Suppressor macrophage treated with lipopolysaccharide for 1 hour (primary cell): ENCODE measurements around the gene FAM131B.

ENCODE experiments used
- DNase-seq, 3 donors: peaks; one replicate each; pipeline ENCODE4 v3.0.0-alpha.2; 2020 to 2022

The FAM131B gene

GRCh38 chr7:143382126-143382790 lies 19.7 kb upstream of the FAM131B start:
- DNase-seq = no peak

- DNase-seq = peak in 2 of 3 donors; percentile 32 to 46
These were observed 19.1 kb upstream of the FAM131B start for GRCh38 chr7:143381427-143382125.

- DNase-seq = peak; percentile 96 to 98 (median 97)
These were observed 18.3 kb upstream of the FAM131B start, which contains the start of gene ZYX for GRCh38 chr7:143380646-143381426. TSS of gene ZYX (plus strand) at chr7:143381345. CDS start at chr7:143381572, 227 bp downstream.

- peak; percentile 94 to 96 (median 95) for DNase-seq
These were observed 17.7 kb upstream of the FAM131B start for GRCh38 chr7:143380260-143380645.

GRCh38 chr7:143379611-143380259 lies 17.2 kb upstream of the FAM131B start:
- peak in 1 of 3 donors; percentile 55 for DNase-seq

GRCh38 chr7:143376396-143376795 lies 13.9 kb upstream of the FAM131B start:
- peak; percentile 73 to 77 (median 77) for DNase-seq

- DNase-seq = peak; percentile 80 to 84 (median 80)
These were observed 13.0 kb upstream of the FAM131B start for GRCh38 chr7:143375298-143376034.

GRCh38 chr7:143374561-143374960 lies 12.0 kb upstream of the FAM131B start:
- peak in 2 of 3 donors; percentile 58 to 60 for DNase-seq

GRCh38 chr7:143373255-143373794 lies 10.8 kb upstream of the FAM131B start:
- peak in 1 of 3 donors; percentile 47 for DNase-seq

GRCh38 chr7:143372070-143372469 lies 9.6 kb upstream of the FAM131B start:
- peak; percentile 85 to 92 (median 88) for DNase-seq

- DNase-seq = no peak
These were observed 7.5 kb upstream of the FAM131B start for GRCh38 chr7:143369678-143370651.

GRCh38 chr7:143368387-143368786 lies 5.9 kb upstream of the FAM131B start:
- no peak for DNase-seq

- DNase-seq = no peak
These were observed 5.5 kb upstream of the FAM131B start for GRCh38 chr7:143367972-143368371.

- no peak for DNase-seq
These were observed 764 bp upstream of the FAM131B start for GRCh38 chr7:143363016-143363937.

- peak in 1 of 3 donors; percentile 53 for DNase-seq
These were observed 872 bp downstream of the FAM131B start for GRCh38 chr7:143361552-143362130.

GRCh38 chr7:143360788-143361551 lies 1.5 kb downstream of the FAM131B start:
- DNase-seq = no peak

- DNase-seq = peak in 1 of 3 donors; percentile 20
These were observed 2.7 kb downstream of the FAM131B start for GRCh38 chr7:143359771-143360353.

GRCh38 chr7:143358626-143359025 lies 3.9 kb downstream of the FAM131B start:
- DNase-seq = no peak
